SIG-M5 (cell line): Measurements from ENCODE around the gene TCEA2.

ENCODE experiments used
- DNase-seq: peaks from one replicate; lab custom pipeline; 2025; lab: John Stamatoyannopoulos, UW

The TCEA2 gene

DNA sequence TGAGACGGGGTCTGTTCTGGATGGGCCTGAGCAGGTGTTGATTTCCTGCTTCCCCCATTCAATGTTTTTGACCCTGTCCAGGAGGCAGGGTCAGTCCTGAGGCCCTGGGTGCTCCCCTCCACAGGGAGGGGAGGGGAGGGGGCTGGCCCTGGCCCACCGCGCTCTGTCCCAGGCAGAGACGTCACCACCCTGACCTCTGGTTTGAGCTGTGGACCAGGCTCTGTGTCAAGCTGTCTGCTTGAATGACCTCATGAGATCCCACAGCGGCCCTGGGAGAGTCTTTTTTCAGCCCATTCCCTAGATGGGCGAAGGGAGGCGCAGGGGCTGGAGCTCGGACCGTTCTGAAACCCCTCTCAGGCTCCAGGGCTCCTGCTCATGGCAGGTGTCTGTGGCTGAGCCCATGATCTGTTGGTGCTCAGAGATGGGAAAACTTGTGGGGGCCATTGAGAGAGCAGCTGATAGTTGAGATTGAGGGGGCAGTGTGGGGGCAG is 30.1 kb downstream of the TCEA2 start:
- DNase-seq = no peak

DNA sequence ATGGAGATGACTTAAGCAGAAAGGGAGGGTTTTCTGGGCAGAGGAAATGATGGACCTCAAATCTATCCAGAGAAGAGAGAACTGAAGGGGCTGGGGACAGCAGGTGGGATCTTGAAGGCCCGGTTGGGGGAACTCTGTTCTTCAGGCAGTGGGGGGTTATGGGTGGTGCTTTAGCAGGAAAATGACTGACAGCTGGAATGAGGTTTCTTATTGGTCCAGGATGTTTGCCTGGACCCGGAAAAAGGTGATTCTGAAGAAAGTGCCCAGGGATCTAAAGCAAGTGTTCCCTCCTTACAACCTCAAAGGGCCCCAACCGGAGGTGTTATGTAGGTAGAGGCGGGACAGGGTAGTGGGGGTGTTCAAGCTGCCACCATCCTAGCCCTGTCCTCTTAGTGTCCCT is 32.5 kb downstream of the TCEA2 start:
- no peak for DNase-seq

DNA sequence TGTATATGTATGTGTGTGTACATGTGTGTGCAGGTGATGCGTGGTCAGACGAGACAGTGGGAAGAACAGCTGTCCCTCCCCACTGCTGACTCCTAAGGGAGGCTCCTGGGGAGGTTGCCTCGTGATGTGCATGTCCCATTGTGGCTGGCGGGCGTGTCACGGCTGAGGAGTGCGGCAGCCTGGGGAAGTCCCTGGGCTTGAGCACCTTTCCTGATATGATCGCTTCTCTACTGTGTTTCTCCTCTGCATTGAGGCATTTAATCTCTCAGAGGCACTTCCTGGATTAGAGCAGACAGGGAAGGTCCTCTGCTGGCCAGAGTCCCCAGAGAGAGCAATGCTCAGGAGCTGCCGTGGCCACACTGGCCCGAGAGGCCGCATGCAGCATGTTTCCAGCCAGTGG is 32.9 kb downstream of the TCEA2 start:
- no peak for DNase-seq

DNA sequence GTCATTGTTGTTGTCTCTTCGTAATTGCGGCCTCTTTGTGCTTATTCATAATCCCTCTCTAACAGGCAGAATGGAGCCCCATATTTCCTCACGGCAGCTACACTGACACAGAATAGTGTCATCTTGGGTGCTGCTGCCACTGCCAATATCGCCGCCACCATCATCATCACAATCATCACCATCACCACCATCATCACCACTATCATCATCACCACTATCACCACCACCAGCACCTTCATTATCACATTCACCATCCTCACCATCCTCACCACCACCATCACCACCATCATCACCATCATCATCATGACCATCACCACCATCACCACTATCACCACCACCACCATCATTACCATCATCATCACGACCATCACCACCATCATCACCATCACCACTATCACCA is 33.5 kb downstream of the TCEA2 start:
- DNase-seq = no peak

DNA sequence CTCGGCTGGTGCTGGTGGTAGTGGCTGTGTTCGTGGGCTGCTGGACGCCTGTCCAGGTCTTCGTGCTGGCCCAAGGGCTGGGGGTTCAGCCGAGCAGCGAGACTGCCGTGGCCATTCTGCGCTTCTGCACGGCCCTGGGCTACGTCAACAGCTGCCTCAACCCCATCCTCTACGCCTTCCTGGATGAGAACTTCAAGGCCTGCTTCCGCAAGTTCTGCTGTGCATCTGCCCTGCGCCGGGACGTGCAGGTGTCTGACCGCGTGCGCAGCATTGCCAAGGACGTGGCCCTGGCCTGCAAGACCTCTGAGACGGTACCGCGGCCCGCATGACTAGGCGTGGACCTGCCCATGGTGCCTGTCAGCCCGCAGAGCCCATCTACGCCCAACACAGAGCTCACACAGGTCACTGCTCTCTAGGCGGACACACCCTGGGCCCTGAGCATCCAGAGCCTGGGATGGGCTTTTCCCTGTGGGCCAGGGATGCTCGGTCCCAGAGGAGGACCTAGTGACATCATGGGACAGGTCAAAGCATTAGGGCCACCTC is 35.5 kb downstream of the TCEA2 start:
- DNase-seq = no peak

DNA sequence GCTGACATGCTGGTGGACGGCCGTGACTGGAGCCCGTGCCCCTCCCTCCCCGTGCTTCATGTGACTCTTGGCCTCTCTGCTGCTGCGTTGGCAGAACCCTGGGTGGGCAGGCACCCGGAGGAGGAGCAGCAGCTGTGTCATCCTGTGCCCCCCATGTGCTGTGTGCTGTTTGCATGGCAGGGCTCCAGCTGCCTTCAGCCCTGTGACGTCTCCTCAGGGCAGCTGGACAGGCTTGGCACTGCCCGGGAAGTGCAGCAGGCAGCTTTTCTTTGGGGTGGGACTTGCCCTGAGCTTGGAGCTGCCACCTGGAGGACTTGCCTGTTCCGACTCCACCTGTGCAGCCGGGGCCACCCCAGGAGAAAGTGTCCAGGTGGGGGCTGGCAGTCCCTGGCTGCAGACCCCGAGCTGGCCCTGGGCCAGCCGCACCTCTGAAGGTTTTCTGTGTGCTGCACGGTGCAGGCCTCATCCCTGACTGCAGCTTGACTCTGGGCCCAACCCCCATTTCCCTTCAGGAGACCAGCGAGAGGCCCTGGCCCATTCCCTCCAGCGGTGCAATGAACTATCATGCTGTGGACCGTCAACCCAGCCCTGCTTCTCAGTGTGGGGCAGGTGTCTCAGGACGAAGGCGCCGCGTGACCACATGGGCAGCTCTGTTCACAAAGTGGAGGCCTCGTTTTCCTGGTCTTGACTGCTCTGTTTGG is 36.2 kb downstream of the TCEA2 start:
- DNase-seq = no peak

DNA sequence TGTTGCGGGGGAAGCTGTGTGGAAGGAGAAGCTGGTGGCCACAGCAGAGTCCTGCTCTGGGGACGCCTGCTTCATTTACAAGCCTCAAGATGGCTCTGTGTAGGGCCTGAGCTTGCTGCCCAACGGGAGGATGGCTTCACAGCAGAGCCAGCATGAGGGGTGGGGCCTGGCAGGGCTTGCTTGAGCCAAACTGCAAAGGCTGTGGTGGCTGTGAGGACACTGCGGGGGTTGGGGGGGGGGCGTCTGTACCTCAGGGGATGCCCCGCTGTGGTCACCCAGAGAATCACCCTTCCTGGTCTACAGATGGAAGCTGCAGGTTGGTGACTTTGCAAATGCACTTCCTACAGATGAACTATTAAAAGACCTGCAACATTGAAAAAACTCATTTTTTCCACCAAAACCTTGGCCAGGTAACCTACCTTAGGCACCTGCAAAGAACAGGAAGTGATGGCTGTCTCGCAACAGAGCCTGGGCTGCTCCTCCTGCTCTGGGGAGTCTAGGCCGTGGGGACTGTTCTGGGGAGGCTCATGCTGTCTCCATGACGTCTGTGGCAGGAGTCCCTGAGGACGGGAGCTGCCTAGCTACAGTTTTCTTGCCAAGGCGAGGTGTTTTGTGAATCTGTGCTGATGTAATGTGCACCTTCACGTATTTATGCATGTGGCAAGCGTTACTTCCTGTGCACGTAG is 37.0 kb downstream of the TCEA2 start:
- no peak for DNase-seq

DNA sequence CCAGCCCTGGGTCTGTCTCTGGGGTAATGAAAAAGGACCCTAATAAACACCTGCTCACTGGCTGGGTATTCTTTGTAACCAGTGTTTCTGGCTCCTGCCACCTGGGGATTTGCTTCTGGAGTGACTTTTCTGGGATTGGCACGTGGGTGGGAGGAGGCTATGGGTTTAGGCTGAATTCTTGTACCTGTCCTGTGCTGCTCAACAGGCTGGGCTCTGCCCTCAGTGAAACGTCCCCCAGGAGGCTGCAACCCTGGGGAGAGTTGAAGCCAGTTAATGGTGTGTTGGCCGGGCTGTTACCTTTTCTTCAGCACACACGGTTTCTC is 37.5 kb downstream of the TCEA2 start:
- DNase-seq = no peak

DNA sequence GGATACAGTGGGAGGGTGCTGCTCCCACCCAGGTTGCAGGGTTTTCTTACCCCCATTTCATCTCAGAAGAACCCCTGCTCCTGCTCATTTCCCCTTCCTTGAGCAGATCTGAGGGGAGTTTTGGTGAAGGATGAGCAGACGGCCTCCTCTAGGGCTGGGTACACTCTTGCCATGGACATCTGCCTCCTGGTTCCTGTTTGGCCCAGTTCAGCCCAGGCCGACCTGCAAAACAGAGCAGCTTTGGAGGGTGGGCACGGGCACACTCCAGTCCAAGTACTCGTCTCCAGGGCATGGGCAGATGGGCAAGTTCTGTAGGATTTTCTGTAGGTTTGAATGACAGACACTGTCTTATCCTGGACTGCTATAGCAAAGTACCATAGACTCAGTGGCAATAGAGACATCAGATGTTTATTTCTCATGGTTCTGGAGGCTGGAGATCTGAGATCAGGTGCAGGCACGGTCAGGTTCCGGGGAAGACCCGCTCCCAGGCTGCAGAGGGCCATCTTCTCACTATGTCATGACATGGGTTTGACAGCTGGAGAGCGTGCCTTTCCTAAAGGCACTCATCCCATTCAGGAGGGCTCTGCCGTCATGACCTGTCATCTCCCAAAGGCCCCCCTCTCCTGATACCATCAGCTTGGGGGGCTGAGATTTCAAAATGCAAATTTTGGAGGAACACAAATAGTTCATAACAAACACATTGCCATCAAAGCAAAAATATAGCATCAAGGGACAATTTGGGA is 38.1 kb downstream of the TCEA2 start:
- no peak for DNase-seq

DNA sequence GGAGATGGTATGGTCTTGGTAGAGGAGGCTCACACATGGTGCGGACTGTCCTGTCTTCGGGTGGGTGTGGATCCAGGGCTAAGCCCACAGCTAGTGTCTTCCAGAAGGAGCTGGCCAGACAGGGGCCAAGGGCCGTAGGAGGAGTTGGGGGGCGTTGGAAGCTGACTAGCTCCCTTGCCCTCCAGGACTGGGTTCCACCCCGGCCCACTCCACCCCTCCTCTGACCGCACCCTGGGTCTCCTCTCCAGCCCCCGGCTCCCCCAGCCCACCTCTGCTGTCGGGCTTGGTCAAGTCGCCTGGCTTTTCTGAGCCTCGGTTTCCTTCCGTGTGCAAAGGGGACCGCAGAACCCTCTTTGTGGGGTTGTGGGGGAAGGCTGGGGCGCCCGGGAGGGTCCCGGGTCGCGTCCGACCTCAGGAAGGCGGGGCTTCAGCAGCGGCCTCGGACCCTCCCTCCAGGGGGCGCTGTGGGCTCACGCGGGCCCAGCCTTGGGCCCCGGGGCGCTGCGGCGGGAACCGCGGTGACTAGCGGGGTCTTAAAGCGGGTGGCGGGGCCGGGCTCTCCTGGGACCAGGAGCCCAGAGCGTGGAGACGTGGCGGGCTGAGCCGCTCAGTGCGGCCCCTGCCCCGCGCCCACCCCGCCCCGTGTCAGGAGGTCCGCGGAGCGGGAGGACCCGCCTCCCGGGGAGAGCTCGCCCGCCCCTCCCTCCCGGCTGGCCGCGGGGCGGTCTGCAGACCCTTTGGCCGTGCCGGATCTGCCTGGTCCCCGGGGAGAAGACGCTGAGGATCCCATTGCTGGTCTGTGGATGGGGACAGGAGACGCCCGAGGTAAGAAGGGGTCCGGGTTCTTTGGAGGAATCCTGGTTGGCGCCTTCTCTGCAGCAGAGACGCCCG is 39.0 kb downstream of the TCEA2 start:
- DNase-seq = no peak

DNA sequence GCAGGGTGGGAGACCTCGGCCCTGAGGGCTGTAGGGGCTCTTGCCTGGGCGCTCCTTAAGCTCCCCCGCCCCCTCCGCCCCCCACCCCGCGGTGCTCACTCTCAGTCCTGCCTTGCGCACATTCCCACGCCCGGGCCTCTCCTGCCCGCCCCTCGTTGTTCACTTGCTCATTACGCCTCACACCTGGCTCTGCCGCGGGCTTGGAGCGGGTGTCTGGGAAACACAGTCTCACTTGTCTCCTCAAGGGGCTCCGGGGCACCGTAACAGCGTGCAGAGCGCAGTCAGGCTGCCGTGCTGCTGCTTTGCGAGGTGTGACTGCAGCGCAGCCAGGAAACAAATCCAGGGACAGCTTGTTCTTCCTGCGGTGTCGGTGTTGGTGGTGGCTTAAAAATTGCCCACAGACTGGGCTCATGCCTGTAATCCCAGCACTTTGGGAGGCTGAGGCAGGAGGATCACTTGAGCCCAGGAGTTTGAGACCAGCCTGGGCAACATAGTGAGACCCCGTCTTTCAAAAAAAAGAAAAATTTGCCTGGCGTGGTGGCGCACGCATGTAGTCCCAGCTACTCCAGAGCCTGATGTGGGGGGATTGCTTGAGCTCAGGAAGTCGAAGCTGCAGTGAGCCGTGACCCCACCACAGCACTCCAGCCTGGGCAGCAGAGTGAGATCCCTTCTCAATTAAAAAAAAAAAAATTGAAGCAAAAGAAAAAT is 39.8 kb downstream of the TCEA2 start:
- no peak for DNase-seq

DNA sequence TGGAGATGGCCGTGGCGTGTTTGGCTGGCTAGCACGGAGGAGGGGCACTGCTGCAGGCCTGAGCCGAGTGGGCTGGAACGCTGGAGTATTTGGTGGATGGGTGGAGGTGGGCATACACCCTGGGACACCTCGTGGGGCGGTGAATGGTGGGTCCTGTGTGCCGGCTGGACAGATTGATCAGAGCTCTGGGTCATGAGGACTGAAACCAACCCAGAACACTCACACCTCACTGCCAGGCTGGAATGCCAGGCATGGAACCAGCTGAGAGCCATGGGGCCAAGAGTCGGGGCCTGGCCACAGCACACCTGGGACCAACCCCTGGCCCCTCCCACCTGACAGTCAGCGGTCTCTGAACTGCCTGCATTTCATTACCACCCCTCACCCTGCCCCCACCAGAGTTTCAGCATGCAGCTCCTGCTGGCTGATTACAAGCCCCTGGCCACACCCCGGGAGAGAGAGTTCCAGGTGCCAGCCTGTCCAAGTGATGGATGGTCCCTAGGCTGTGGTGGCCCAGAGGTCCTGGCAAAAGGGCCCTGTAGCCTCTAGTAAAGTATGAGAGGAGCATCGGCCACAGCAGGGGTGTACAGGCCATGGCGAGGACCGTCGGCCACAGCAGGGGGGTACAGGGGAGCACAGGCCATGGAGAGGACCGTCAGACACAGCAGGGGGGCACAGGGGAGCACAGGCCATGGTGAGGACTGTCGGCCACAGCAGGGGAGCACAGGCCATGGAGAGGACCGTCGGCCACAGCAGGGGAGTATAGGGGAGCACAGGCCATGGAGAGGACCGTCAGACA is 41.1 kb downstream of the TCEA2 start:
- DNase-seq = no peak

DNA sequence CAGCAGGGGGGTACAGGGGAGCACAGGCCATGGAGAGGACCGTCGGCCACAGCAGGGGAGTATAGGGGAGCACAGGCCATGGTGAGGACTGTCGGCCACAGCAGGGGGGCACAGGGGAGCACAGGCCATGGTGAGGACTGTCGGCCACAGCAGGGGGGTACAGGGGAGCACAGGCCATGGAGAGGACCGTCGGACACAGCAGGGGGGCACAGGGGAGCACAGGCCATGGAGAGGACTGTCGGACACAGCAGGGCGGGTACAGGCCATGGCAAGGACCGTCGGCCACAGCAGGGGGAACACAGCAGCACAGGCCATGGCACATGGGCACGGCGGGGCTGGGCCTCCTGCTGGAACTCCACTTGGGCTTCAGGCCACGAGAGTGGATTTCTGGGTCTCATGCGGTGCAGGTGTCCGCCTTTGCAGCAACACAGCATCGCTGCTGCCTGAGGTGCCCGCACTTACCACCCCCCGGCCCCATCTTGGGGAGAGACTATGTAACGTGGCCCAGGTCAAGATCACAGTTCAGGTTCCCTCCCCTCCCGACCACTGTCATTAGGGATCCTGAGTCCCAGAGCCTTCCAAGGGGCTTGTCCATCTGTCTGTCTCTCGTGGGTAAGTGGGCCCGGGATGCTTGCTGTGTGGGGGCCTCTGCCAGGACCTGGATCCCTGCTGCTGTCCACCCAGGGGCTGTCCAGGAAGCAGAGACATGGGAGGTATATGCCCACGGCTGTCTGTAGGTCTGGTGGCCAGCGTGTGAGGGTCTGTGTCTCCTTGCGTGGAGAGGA is 41.9 kb downstream of the TCEA2 start:
- no peak for DNase-seq

DNA sequence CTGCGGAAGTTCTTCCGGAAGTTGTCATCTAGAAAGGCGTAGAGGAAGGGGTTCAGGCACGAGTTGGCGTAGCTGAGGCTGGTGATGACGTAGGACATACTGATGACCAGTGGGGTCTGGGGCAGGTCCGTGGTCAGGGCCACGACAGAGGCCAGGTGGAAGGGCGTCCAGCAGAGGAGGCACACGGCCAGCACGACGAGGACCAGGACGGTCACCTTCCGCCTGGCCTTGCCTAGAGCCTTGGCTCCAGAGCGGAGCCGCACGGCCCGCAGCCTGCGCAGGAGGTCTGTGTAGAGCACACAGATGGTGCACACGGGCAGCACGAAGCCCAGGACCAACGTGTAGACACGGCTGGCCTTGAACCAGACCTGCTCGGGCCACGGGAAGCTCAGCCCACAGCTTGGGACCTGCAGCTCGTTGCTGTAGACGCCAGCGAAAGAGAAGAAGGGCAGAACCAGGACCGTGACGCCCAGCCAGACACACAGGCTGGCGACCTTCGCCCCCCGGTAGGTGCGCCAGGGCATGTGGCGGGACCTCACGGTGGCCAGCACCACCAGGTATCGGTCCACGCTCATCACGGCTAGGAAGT is 42.9 kb downstream of the TCEA2 start:
- DNase-seq = no peak

DNA sequence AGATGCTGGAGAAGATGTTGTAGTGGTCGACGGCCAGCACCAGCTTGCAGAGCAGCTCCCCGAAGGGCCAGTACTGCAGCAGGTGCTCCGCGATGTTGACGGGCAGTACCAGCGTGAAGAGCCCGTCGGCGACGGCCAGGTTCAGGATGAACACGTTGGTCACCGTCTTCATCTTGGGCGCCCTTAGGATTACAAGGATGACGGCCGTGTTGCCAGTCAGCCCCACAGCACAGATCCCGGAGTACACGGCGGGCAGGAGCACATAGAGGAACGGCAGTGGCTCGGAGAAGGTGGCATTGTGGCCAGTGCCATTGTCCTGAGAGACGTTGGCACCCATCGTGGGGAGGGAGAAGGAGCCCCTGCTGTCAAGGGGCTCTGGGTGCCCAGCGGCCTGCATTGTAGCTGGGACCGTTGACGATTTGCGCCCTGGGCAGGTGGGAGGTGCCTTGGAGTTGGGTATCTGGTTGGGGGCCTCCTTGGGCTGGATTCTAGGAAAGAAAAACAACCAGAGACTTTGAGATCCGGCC is 43.5 kb downstream of the TCEA2 start:
- DNase-seq = no peak

DNA sequence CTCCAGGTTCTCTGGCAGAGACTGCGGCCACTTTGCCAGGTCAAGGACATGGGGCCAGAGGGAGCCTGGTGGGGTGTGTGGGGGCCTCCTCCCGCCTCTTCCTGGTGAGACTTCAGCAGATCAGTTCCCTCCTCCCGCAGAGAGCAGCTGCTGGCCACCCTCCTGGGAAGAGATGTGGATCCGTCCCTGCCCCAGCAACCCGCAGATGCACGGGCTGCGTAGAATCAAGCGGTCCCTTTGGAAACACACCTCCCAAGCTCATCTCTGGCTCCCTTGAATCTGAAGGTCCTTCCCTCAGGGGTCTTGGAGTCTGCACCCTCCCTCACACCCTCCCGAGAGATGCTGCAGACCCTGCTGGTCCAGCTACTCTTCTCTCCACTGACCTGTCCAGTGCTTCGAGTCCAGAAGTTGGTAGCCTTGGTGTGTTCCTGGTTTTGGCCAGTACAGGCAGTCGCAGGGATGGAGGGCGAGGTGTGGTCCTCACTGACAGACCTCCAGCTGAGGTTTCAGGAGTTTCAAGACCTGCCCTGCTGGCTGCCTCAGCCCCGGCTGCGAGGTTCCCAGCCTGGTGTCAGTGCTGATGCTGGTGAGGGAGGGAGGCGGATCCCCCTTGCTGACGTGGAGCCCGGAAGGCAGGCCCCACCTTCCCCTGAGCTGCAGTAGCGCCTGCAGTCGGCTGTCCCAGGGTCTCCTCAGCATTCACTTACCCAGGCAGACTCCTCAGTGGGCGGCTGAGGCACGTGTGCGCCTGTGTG is 44.2 kb downstream of the TCEA2 start, which contains the start of gene NPBWR2:
Gene NPBWR2, minus strand, starts transcription at position 585 of the 755 bp plus-strand sequence. CDS start 734 bp downstream, outside the sequence.
- DNase-seq = no peak

DNA sequence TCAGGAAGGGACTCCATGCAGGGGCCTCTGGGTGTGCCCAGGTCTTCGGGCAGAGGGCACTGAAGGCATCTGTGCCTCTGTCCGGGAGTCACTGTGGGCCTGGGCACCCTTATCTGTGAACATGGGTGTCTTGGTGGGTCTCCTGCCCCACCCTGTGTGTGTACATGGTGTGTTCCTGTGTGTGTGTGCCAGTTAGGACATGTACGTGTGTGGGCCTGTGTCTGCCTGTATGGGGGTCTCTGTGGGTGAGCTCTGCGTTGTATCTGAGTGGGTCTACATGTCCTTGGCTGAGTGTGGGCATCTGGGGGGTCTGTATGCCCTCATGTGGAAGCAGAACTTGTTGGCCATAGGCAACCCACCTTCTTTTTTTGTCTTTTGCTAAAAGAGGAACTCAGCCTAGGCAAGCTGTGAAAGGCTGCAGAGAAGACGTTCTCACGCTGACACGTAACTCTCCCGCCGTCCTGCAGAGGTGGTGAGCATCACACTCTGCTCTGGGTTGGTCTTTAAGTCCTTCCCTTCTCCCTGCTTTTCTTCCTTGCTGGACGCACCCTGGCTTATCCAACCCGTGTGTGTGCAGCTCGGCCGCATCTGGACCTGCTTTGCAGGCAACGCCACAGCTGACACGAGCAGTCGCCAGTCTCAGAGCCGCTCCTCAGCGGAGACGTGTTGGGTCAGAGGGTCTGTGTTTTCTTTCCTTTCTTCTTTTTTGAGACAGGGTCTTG is 44.9 kb downstream of the TCEA2 start:
- DNase-seq = no peak
